ENCODE results near the gene RASSF3. TPM values are rescaled to one million over a fixed set of nuclear protein-coding genes. Genes with fewer than 3 reads are reported as not detected.

RASSF3 gene
- total and polyA plus RNA-seq, 2 of the 13 experiments (the other 11 are each of a cell fraction or from before 2014, with no cell fraction given) = 15.5 to 16.0 TPM

GRCh38 chr12:64610079-64610659, at the start of gene RASSF3 (continued):
- 0 out of 2 replicates have a peak, but pooled peaks have one; percentile 26 for TF ChIP-seq ZNF430 (CRISPR knock-in tag; IDR thresholded peaks at IDR 0.05)
- peak; percentile 51 for TF ChIP-seq GABPA (IDR thresholded peaks at IDR 0.05; ENCODE audit: low read depth, low read length)
- peak; percentile 74 for TF ChIP-seq GABPA (CRISPR knock-in tag; IDR thresholded peaks at IDR 0.05; ENCODE audit: low read depth)
- TF ChIP-seq ZMYM4 (CRISPR knock-in tag; IDR thresholded peaks at IDR 0.05) = peak; percentile 17; the same call in 1 of the 2 replicates
- TF ChIP-seq TFDP2 (CRISPR knock-in tag; IDR thresholded peaks at IDR 0.05) = peak; percentile 36; the same call in 1 of the 2 replicates
- peak; percentile 80 for TF ChIP-seq SRSF1 (optimal IDR thresholded peaks at IDR 0.05; ENCODE audit: low read depth, low read length)
- TF ChIP-seq KMT2B (CRISPR knock-in tag; IDR thresholded peaks at IDR 0.05) = peak; percentile 64
- peak; percentile 43; the same call in 1 of the 2 replicates for TF ChIP-seq ZBTB7B (CRISPR knock-in tag; IDR thresholded peaks at IDR 0.05)
- peak; percentile 24; the same call in 1 of the 2 replicates for TF ChIP-seq ZNF563 (CRISPR knock-in tag; IDR thresholded peaks at IDR 0.05)
- peak; percentile 53; the same call in 1 of the 2 replicates for TF ChIP-seq PITX1 (CRISPR knock-in tag; IDR thresholded peaks at IDR 0.05)
- no peak for TF ChIP-seq USF2 (IDR thresholded peaks at IDR 0.05; ENCODE audit: low read depth, low read length)
- TF ChIP-seq USF2 (CRISPR knock-in tag; IDR thresholded peaks at IDR 0.05; ENCODE audit: borderline replicate concordance) = no peak
- TF ChIP-seq SIN3A (IDR thresholded peaks at IDR 0.05; ENCODE audit: borderline replicate concordance, low read depth, low read length) = peak; percentile 56; the same call in 1 of the 2 replicates
- TF ChIP-seq KAT8 (CRISPR knock-in tag; IDR thresholded peaks at IDR 0.05) = 0 out of 2 replicates have a peak, but pooled peaks have one; percentile 28
- no peak for TF ChIP-seq ZFP36L2 (CRISPR knock-in tag; IDR thresholded peaks at IDR 0.05)
- TF ChIP-seq ZNF142 (CRISPR knock-in tag; IDR thresholded peaks at IDR 0.05) = 0 out of 2 replicates have a peak, but pooled peaks have one; percentile 3
- TF ChIP-seq ZBTB2 (CRISPR knock-in tag; IDR thresholded peaks at IDR 0.05; ENCODE audit: low read depth) = peak; percentile 92
- TF ChIP-seq ZNF292 (CRISPR knock-in tag; IDR thresholded peaks at IDR 0.05; ENCODE audit: borderline replicate concordance, low read depth) = peak; percentile 68; the same call in 1 of the 2 replicates

Data from HepG2 (cell line).